Measurements from ENCODE around the gene ERC1. TPM values are rescaled to one million over a fixed set of nuclear protein-coding genes. Genes with fewer than 3 reads are reported as not detected.

ERC1 gene
- total RNA-seq, 2 donors from 2014 or later = 18.9 to 72.9 TPM

DNA sequence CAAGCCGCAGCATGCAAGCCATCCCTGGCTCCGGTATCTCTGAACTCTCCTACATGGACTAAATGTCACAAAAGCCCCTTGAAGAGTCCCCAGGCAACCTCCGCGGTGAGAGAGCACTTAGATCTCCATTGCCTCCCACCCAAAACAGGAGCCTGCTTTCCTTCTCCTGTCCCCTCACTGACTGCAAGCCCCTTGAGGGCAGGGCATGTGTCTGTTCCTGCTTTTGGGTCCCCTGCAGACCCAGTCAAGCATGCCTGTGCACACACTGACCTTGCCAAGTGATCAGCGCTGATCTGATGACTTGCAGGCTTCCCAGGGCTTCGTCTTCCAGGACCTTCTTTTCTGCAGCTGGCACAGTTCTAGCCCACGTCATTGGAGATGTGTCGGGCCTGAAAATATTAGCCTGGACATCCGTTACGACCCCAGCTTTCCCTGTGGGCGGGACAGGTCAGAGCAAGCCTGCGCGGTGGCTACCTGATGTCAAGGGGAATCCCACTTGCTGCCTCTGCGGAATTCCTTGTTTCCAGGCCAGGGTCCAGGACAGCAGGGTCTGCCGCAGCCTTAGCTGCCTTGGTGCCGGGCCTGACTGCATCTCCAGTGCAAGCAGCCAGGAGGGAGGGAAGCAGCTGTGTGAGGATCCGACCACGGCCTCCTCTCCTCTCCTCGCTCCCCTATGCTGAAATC, 510.8 kb downstream of the ERC1 start:
- no peak overlapping the region for H3K4me3 ChIP-seq
- DNase-seq (ENCODE audit: low spot score) = no peak
- intact Hi-C loops (cut with DNase I) = no loop called here
- H3K27ac ChIP-seq = no peak overlapping the region
- H3K36me3 ChIP-seq = no peaks in the 10 kb centered on the region
- H3K4me1 ChIP-seq (replicated peaks) = peaks cover under 1% of the 10 kb centered on the region
- H3K27me3 ChIP-seq (replicated peaks; ENCODE audit: insufficient read depth) = no peaks in the 10 kb centered on the region
- no peaks in the 10 kb centered on the region for H3K9me3 ChIP-seq
- TF ChIP-seq, protein P1, sequence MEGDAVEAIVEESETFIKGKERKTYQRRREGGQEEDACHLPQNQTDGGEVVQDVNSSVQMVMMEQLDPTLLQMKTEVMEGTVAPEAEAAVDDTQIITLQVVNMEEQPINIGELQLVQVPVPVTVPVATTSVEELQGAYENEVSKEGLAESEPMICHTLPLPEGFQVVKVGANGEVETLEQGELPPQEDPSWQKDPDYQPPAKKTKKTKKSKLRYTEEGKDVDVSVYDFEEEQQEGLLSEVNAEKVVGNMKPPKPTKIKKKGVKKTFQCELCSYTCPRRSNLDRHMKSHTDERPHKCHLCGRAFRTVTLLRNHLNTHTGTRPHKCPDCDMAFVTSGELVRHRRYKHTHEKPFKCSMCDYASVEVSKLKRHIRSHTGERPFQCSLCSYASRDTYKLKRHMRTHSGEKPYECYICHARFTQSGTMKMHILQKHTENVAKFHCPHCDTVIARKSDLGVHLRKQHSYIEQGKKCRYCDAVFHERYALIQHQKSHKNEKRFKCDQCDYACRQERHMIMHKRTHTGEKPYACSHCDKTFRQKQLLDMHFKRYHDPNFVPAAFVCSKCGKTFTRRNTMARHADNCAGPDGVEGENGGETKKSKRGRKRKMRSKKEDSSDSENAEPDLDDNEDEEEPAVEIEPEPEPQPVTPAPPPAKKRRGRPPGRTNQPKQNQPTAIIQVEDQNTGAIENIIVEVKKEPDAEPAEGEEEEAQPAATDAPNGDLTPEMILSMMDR (IDR thresholded peaks at IDR 0.05) = no peak
- TF ChIP-seq POLR2AphosphoS5 (IDR thresholded peaks at IDR 0.05) (no peak), POLR2A (IDR thresholded peaks at IDR 0.05) (no peak)
- 85% methylated on average over 19 of the region's 19 CpGs for WGBS

DNA sequence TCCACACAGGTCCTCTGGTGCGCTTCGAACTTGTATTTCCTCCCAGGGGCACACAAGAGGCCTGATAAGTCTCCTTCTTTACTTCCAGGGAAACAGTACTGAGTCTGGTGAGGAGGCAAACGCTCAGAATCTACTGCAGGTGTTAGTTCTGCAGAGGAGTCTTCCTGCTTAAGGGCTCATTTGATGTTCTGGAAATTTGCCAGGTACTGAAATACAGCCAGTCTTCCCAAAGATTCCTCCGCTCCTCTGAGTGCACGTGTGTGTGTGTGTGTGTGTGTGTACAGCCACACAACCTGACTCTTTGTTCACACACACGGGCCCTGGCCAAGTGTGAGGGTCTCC, 511.3 kb downstream of the ERC1 start:
- no peaks in the 10 kb centered on the region for H3K4me1 ChIP-seq (replicated peaks)
- no peaks in the 10 kb centered on the region for H3K9me3 ChIP-seq
- DNase-seq (ENCODE audit: low spot score) = no peak
- 22% methylated on average over 6 of the region's 6 CpGs for WGBS
- H3K4me3 ChIP-seq = no peak overlapping the region
- no peak for TF ChIP-seq POLR2AphosphoS5 (IDR thresholded peaks at IDR 0.05)
- TF ChIP-seq POLR2A (IDR thresholded peaks at IDR 0.05) = no peak
- TF ChIP-seq, protein P1 (IDR thresholded peaks at IDR 0.05) = no peak
- intact Hi-C loops (cut with DNase I) = no loop called here
- H3K27me3 ChIP-seq (replicated peaks; ENCODE audit: insufficient read depth) = no peaks in the 10 kb centered on the region
- no peak overlapping the region for H3K27ac ChIP-seq
- H3K36me3 ChIP-seq = no peaks in the 10 kb centered on the region

DNA sequence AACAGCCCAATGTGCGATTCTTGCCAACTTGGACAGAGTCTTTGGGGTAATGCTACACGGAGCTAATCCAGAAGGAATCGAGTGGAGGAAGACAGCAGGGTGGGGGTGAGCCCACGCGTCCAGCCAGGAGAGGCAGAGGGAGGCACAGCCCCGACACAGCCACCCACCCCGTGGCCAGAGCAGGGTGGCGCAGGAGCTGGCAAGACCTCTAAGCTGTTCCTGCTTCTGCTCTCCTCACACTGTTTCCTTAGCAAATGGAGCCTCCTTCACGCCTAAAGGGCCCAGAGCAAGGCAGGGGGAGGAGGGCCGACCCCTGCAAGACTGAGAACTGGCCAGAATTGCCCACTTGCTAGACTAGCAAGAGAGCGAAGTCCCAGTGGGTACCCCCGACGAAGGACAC, 511.8 kb downstream of the ERC1 start:
- Histone ChIP-seq H3K9me3 (no peaks in the 10 kb centered on the region), H3K27me3 (replicated peaks; ENCODE audit: insufficient read depth) (no peaks in the 10 kb centered on the region), H3K36me3 (no peaks in the 10 kb centered on the region), H3K4me3 (no peak overlapping the region), H3K27ac (no peak overlapping the region), H3K4me1 (replicated peaks) (no peaks in the 10 kb centered on the region)
- intact Hi-C loops (cut with DNase I) = no loop called here
- TF ChIP-seq, protein P1 (IDR thresholded peaks at IDR 0.05) = no peak
- no peak for TF ChIP-seq POLR2AphosphoS5 (IDR thresholded peaks at IDR 0.05)
- TF ChIP-seq POLR2A (IDR thresholded peaks at IDR 0.05) = no peak
- DNase-seq (ENCODE audit: low spot score) = no peak
- WGBS = 26% methylated on average over 13 of the region's 13 CpGs

DNA sequence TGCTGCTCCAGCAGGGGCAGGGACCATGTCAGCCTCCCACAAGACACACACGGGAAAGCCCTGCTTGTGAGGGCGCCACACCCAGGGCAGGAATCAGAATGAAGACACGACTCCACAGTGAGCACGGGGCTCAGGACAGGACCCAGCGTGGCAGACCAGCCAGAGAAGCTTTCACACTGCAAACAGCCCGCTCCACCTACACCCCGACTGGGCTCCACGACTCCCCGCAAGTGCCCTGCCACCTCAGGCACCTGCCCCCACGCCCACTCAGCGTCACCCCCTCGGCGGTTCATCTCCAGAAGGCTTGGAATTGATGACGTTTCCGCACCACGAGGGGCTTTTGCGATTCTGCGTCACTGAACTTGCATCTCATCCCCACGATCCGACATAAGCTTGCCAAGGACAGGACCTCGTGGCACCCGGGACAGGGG, 512.3 kb downstream of the ERC1 start:
- intact Hi-C loops (cut with DNase I) = no loop called here
- 90% methylated on average over 22 of the region's 22 CpGs for WGBS
- Histone ChIP-seq H3K4me3 (no peak overlapping the region), H3K27me3 (replicated peaks; ENCODE audit: insufficient read depth) (no peaks in the 10 kb centered on the region), H3K27ac (no peak overlapping the region), H3K4me1 (replicated peaks) (no peaks in the 10 kb centered on the region), H3K36me3 (no peaks in the 10 kb centered on the region), H3K9me3 (no peaks in the 10 kb centered on the region)
- no peak for DNase-seq (ENCODE audit: low spot score)
- no peak for TF ChIP-seq POLR2AphosphoS5 (IDR thresholded peaks at IDR 0.05)
- TF ChIP-seq POLR2A (IDR thresholded peaks at IDR 0.05) = no peak
- TF ChIP-seq, protein P1 (IDR thresholded peaks at IDR 0.05) = no peak

DNA sequence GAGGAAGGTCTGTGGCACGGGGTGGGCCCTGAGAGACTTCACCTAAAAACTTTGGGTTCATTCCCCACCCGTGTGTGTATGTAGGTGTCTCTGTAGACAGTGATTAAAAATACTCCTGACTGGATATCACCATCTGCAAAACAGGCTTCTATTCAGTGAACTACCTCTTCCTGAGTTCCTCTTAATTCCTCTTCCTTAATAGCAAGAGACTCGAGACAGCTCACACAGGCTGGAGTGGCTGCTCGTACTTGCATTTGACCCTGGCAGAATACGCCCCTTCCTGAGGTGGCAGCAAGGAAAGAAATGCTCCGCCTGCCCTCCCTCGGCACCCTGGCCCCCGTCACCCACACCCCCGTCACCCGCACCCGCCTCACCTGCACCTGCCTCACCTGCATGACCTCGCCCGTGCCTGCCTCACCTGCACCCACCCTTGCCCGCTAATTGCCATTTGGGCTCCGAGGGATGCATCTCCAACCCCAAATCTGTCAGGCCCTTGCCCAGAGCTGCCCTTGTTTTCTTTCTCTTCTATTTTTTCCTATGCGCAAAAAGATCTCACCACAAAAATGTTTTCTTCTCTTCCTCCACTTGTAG, 513.4 kb downstream of the ERC1 start:
- H3K4me1 ChIP-seq (replicated peaks) = no peaks in the 10 kb centered on the region
- no peaks in the 10 kb centered on the region for H3K9me3 ChIP-seq
- H3K27ac ChIP-seq = no peak overlapping the region
- no peak for DNase-seq (ENCODE audit: low spot score)
- intact Hi-C loops (cut with DNase I) = no loop called here
- H3K36me3 ChIP-seq = no peaks in the 10 kb centered on the region
- 91% methylated on average over 16 of the region's 16 CpGs for WGBS
- TF ChIP-seq, protein P1 (IDR thresholded peaks at IDR 0.05) = no peak
- TF ChIP-seq POLR2A (IDR thresholded peaks at IDR 0.05) (no peak), POLR2AphosphoS5 (IDR thresholded peaks at IDR 0.05) (no peak)
- H3K27me3 ChIP-seq (replicated peaks; ENCODE audit: insufficient read depth) = no peaks in the 10 kb centered on the region
- H3K4me3 ChIP-seq = no peak overlapping the region
